ENCODE measurements around the gene GPR156.

The GPR156 gene

GRCh38 chr3:120245386-120245785 is 39.6 kb downstream of the GPR156 start:
- Histone ChIP-seq H3K36me3 (ENCODE audit: insufficient read depth, low read length) (no peaks in the 10 kb centered on the region), H3K27ac (ENCODE audit: low read depth, low read length, poor library complexity, severe bottlenecking) (no peak overlapping the region)

DNA sequence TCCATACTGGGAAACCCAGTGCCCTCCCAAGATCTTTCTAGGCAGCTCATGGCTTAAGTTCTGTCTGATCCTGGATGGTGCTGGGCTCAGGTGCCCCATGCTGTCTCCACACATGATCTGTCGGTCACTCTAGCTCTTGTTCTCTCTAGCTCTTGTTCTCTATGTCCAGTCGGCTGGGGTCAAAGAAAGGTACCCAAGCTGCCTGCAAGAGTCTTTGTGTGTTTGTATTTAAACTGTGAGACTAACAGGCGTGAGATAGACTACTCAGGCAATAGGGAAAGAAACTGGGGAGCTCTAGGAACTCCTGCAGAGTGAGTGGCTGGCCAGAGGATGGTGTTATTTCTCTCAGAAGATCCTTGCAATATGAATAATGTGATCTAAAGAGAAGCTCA is 40.2 kb downstream of the GPR156 start:
- Histone ChIP-seq H3K27ac (ENCODE audit: low read depth, low read length, poor library complexity, severe bottlenecking) (no peak overlapping the region), H3K36me3 (ENCODE audit: insufficient read depth, low read length) (no peaks in the 10 kb centered on the region)
- TF ChIP-seq EZH2 (IDR thresholded peaks at IDR 0.05; ENCODE audit: borderline replicate concordance, low read length): no peak
- TF ChIP-seq, protein P1, sequence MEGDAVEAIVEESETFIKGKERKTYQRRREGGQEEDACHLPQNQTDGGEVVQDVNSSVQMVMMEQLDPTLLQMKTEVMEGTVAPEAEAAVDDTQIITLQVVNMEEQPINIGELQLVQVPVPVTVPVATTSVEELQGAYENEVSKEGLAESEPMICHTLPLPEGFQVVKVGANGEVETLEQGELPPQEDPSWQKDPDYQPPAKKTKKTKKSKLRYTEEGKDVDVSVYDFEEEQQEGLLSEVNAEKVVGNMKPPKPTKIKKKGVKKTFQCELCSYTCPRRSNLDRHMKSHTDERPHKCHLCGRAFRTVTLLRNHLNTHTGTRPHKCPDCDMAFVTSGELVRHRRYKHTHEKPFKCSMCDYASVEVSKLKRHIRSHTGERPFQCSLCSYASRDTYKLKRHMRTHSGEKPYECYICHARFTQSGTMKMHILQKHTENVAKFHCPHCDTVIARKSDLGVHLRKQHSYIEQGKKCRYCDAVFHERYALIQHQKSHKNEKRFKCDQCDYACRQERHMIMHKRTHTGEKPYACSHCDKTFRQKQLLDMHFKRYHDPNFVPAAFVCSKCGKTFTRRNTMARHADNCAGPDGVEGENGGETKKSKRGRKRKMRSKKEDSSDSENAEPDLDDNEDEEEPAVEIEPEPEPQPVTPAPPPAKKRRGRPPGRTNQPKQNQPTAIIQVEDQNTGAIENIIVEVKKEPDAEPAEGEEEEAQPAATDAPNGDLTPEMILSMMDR (IDR thresholded peaks at IDR 0.05; ENCODE audit: low read length): no peak

More at GRCh38 chr3:120245386-120245785, 39.6 kb downstream of the GPR156 start:
- Histone ChIP-seq H3K4me1 (ENCODE audit: insufficient read depth, low read length, severe bottlenecking) (no peaks in the 10 kb centered on the region), H4K20me1 (ENCODE audit: insufficient read depth, low read length) (no peaks in the 10 kb centered on the region), H3K4me3 (ENCODE audit: low read depth, low read length, poor library complexity, severe bottlenecking) (no peak overlapping the region), H3K27me3 (ENCODE audit: insufficient read depth, low read length) (no peaks in the 10 kb centered on the region), H3K9me2 (ENCODE audit: low read depth, low read length) (no peaks in the 10 kb centered on the region), H3K79me2 (ENCODE audit: insufficient read depth, low read length) (no peaks in the 10 kb centered on the region), H3K9ac (ENCODE audit: low read length) (no peak overlapping the region), H3K9me3 (ENCODE audit: low read length) (no peaks in the 10 kb centered on the region), H3F3A (ENCODE audit: insufficient read depth, low read length) (no peaks in the 10 kb centered on the region), H2AFZ (ENCODE audit: low read length) (no peak overlapping the region), H3K4me2 (ENCODE audit: low read length) (no peak overlapping the region)
- TF ChIP-seq, protein P1 (IDR thresholded peaks at IDR 0.05; ENCODE audit: low read length): no peak
- no peak for TF ChIP-seq EZH2 (IDR thresholded peaks at IDR 0.05; ENCODE audit: borderline replicate concordance, low read length)

GRCh38 chr3:120239644-120240043 is 45.4 kb downstream of the GPR156 start:
- TF ChIP-seq, protein P1 (IDR thresholded peaks at IDR 0.05; ENCODE audit: low read length): no peak
- TF ChIP-seq EZH2 (IDR thresholded peaks at IDR 0.05; ENCODE audit: borderline replicate concordance, low read length): no peak
- H3K79me2 ChIP-seq (ENCODE audit: insufficient read depth, low read length): no peaks in the 10 kb centered on the region

More for the DNA sequence above, 40.2 kb downstream of the GPR156 start:
- Histone ChIP-seq H3F3A (ENCODE audit: insufficient read depth, low read length) (no peaks in the 10 kb centered on the region), H3K9ac (ENCODE audit: low read length) (no peak overlapping the region), H2AFZ (ENCODE audit: low read length) (no peak overlapping the region), H3K9me2 (ENCODE audit: low read depth, low read length) (no peaks in the 10 kb centered on the region), H4K20me1 (ENCODE audit: insufficient read depth, low read length) (no peaks in the 10 kb centered on the region), H3K79me2 (ENCODE audit: insufficient read depth, low read length) (no peaks in the 10 kb centered on the region), H3K4me3 (ENCODE audit: low read depth, low read length, poor library complexity, severe bottlenecking) (no peak overlapping the region), H3K9me3 (ENCODE audit: low read length) (no peaks in the 10 kb centered on the region), H3K27me3 (ENCODE audit: insufficient read depth, low read length) (no peaks in the 10 kb centered on the region), H3K4me2 (ENCODE audit: low read length) (no peak overlapping the region), H3K4me1 (ENCODE audit: insufficient read depth, low read length, severe bottlenecking) (no peaks in the 10 kb centered on the region)

More at GRCh38 chr3:120239644-120240043, 45.4 kb downstream of the GPR156 start:
- no peaks in the 10 kb centered on the region for H3K36me3 ChIP-seq (ENCODE audit: insufficient read depth, low read length)
- no peaks in the 10 kb centered on the region for H3K27me3 ChIP-seq (ENCODE audit: insufficient read depth, low read length)
- H3K27ac ChIP-seq (ENCODE audit: low read depth, low read length, poor library complexity, severe bottlenecking): no peak overlapping the region
- no peaks in the 10 kb centered on the region for H3F3A ChIP-seq (ENCODE audit: insufficient read depth, low read length)
- H3K9me3 ChIP-seq (ENCODE audit: low read length): no peaks in the 10 kb centered on the region
- no peak overlapping the region for H2AFZ ChIP-seq (ENCODE audit: low read length)
- no peak overlapping the region for H3K4me2 ChIP-seq (ENCODE audit: low read length)
- no peaks in the 10 kb centered on the region for H3K4me1 ChIP-seq (ENCODE audit: insufficient read depth, low read length, severe bottlenecking)
- no peak overlapping the region for H3K4me3 ChIP-seq (ENCODE audit: low read depth, low read length, poor library complexity, severe bottlenecking)
- H4K20me1 ChIP-seq (ENCODE audit: insufficient read depth, low read length): no peaks in the 10 kb centered on the region
- no peaks in the 10 kb centered on the region for H3K9me2 ChIP-seq (ENCODE audit: low read depth, low read length)
- H3K9ac ChIP-seq (ENCODE audit: low read length): no peak overlapping the region

All from OCI-LY1 (cell line).